Parathyroid adenoma (tissue), 2 donors: ENCODE results near the gene ANXA6.

Experiments
- H2AFZ ChIP-seq: fragments of 300-600 bp; sonication (generic); one replicate; pipeline ENCODE4 v1.7.0; 2017; ENCODE audit warnings: antibody characterized with exemption, mild to moderate bottlenecking
- H3K27ac ChIP-seq: fragments of 300-600 bp; sonication (generic); one replicate; pipeline ENCODE4 v1.7.0; 2017
- H3K27me3 ChIP-seq: fragments of 300-600 bp; sonication (generic); one replicate; pipeline ENCODE4 v1.7.0; 2017; ENCODE audit warnings: low read length; ENCODE audit not compliant: control insufficient read depth, insufficient read depth
- H3K36me3 ChIP-seq: fragments of 300-600 bp; sonication (generic); one replicate; pipeline ENCODE4 v1.7.0; 2017; ENCODE audit warnings: low read length; ENCODE audit not compliant: control insufficient read depth, insufficient read depth
- H3K4me1 ChIP-seq: fragments of 300-600 bp; sonication (generic); one replicate; pipeline ENCODE4 v1.7.0; 2017; ENCODE audit warnings: control low read depth
- H3K4me2 ChIP-seq: fragments of 300-600 bp; sonication (generic); one replicate; pipeline ENCODE4 v1.7.0; 2017; ENCODE audit warnings: low read length
- H3K4me3 ChIP-seq: fragments of 300-600 bp; sonication (generic); one replicate; pipeline ENCODE4 v1.7.0; 2017; ENCODE audit warnings: low read depth, low read length
- H3K79me2 ChIP-seq: fragments of 300-600 bp; sonication (generic); one replicate; pipeline ENCODE4 v1.7.0; 2017; ENCODE audit warnings: control low read depth
- H3K9ac ChIP-seq: fragments of 300-600 bp; sonication (generic); one replicate; pipeline ENCODE4 v1.7.0; 2017; ENCODE audit warnings: mild to moderate bottlenecking
- H3K9me3 ChIP-seq: fragments of 300-600 bp; sonication (generic); one replicate; pipeline ENCODE4 v1.7.0; 2017; ENCODE audit warnings: low read length; ENCODE audit not compliant: control insufficient read depth
- TF ChIP-seq, protein P1 (sequence below): fragments of 300-600 bp; sonication (generic); IDR thresholded peaks from one replicate; pipeline ENCODE4 v1.7.0; 2017; ENCODE audit warnings: antibody characterized with exemption, mild to moderate bottlenecking
- donor health status: primary hyperparathyroidism.

The ANXA6 gene

DNA sequence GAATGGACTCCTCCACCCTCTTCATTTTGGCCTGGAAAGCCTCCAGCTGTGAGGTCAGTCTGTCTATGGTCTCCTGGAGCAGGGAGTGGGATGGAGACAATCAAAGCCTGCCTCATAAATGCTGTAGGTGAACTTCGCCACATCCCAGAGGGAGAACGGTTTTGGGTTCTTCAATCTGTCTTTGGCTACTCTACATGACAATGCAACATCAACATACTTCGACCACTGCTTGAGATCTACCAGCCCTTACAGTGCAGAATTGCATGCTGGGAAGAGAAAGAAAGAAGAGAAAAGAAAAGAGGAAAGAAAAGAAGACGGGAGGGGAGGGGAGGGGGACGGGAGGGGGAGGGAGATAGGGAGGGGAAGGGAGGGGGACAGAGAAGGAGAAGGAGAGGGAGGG lies 28.5 kb upstream of the ANXA6 start:
- Histone ChIP-seq H2AFZ (no peak overlapping the region), H3K27me3 (no peaks in the 10 kb centered on the region), H3K4me3 (no peak overlapping the region), H3K79me2 (no peaks in the 10 kb centered on the region), H3K4me1 (no peaks in the 10 kb centered on the region), H3K27ac (no peak overlapping the region), H3K36me3 (no peaks in the 10 kb centered on the region), H3K4me2 (no peak overlapping the region), H3K9me3 (no peaks in the 10 kb centered on the region), H3K9ac (no peak overlapping the region)
- TF ChIP-seq, protein P1, sequence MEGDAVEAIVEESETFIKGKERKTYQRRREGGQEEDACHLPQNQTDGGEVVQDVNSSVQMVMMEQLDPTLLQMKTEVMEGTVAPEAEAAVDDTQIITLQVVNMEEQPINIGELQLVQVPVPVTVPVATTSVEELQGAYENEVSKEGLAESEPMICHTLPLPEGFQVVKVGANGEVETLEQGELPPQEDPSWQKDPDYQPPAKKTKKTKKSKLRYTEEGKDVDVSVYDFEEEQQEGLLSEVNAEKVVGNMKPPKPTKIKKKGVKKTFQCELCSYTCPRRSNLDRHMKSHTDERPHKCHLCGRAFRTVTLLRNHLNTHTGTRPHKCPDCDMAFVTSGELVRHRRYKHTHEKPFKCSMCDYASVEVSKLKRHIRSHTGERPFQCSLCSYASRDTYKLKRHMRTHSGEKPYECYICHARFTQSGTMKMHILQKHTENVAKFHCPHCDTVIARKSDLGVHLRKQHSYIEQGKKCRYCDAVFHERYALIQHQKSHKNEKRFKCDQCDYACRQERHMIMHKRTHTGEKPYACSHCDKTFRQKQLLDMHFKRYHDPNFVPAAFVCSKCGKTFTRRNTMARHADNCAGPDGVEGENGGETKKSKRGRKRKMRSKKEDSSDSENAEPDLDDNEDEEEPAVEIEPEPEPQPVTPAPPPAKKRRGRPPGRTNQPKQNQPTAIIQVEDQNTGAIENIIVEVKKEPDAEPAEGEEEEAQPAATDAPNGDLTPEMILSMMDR: no peak

DNA sequence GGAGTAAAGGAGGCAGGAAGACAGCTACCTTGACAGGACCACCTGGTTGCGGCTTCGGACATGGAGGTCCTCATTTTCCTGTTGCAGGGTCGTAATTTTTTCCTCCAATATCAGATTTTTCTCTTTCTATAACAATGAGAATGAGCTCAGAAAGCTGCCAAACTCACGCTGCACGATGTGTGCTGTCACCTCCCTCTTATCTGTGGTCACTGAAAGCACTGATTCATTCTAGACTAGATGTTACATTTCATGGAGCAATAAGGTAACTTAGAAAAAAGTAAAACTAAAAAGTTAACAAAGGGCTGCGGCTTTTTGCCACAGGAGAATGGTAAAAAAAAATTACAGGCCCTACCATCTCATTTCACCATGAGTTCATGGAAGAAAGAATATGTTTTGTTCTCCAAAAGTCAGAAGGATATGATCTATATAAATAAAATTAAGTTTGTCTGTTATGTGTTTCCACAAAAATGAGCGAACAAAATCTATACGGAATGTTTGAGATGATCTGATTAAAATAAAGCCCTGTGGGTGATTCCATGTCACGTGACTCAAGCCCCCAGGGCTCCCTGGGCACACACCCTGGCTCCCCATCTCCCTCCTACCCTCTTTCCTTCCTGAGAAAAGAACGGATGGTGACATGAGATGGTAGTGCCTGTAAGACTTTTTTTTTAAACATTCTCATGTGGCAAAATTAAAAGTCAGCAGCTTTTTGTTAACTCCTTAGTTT lies 26.9 kb upstream of the ANXA6 start:
- Histone ChIP-seq H3K79me2 (no peaks in the 10 kb centered on the region), H3K4me1 (no peaks in the 10 kb centered on the region), H3K36me3 (no peaks in the 10 kb centered on the region), H2AFZ (no peak overlapping the region), H3K27ac (no peak overlapping the region), H3K9ac (no peak overlapping the region), H3K4me2 (no peak overlapping the region), H3K9me3 (no peaks in the 10 kb centered on the region), H3K27me3 (no peaks in the 10 kb centered on the region), H3K4me3 (no peak overlapping the region)
- TF ChIP-seq, protein P1: no peak

DNA sequence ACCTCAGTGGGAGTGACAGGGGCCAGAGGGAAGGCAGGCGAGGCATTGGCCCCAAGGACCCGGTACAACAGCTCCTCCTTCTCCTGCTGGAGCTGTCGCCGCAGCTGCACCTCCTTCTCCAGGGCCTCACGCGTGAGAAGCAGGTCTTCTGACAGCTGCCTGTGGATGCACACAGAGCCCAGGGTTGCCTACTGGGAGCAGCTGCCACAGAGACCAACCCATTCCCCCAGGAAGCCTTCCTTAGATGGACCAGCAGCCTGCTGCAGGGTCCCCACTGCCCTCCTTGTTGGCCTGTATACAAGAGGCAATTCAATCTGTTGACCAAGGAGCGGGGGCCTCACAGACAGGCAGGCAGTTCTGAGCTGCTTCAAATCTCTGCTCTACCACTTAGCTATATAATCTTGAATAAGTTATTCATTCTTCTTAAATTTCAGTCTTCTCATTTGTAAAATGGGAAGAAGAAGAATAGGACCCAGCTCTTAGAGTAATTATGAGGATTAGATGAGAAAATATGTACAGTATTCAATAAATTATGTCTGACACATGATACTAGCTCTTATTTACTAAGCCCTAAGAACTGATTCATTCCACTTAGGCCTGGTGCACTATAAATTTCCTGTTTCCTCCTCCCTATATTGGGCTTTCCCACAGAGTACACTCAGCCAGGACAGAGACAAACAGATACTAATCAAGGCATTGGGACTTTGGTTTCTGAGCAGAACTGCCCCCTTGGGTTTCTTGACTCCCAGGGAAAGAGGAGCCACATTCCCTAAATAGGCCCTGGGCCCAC lies 26.1 kb upstream of the ANXA6 start:
- no peak overlapping the region for H3K27ac ChIP-seq
- no peaks in the 10 kb centered on the region for H3K36me3 ChIP-seq
- no peak overlapping the region for H2AFZ ChIP-seq
- H3K9ac ChIP-seq: no peak overlapping the region
- no peak overlapping the region for H3K4me3 ChIP-seq
- H3K79me2 ChIP-seq: no peaks in the 10 kb centered on the region
- TF ChIP-seq, protein P1: no peak
- no peaks in the 10 kb centered on the region for H3K4me1 ChIP-seq
- H3K4me2 ChIP-seq: no peak overlapping the region
- H3K27me3 ChIP-seq: no peaks in the 10 kb centered on the region
- no peaks in the 10 kb centered on the region for H3K9me3 ChIP-seq

DNA sequence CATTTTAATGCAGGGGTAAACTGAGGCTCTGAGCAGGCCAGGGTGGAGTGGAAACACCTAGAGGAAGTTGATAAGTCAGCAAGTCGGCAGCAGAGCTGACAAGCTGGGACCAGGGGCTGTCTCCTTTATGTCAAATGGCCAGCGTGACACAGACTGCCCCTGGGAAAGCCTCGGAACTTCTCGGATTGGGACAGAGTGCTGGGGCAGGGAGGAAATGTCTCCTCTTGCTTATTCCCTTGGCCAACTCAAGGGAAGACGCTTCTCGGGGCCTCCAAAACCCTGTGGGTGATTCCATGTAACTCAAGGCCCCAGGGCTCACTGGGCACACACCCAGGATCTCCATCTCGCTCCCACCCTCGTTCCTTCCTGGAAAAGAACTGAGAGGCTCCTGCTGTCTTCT lies 25.4 kb upstream of the ANXA6 start:
- H2AFZ ChIP-seq: no peak overlapping the region
- H3K36me3 ChIP-seq: no peaks in the 10 kb centered on the region
- H3K4me1 ChIP-seq: no peaks in the 10 kb centered on the region
- H3K9me3 ChIP-seq: no peaks in the 10 kb centered on the region
- H3K4me2 ChIP-seq: no peak overlapping the region
- H3K27ac ChIP-seq: no peak overlapping the region
- no peaks in the 10 kb centered on the region for H3K79me2 ChIP-seq
- H3K4me3 ChIP-seq: no peak overlapping the region
- no peak overlapping the region for H3K9ac ChIP-seq
- H3K27me3 ChIP-seq: no peaks in the 10 kb centered on the region
- TF ChIP-seq, protein P1: no peak
